GM23338 (cell line): ENCODE data around the gene BTBD16. TPM values are rescaled to one million over a fixed set of nuclear protein-coding genes. Genes with fewer than 3 reads are reported as not detected.

Experiments
- ATAC-seq: fragments of 200-7000 bp; cut with Tn5 transposase; 3 replicates; pipeline ENCODE4 v1.9.1; 2020
- DNase-seq: peaks from one replicate; pipeline ENCODE4 v3.0.0-alpha.2; 2015; ENCODE audit warnings: low spot score
- H2AFZ ChIP-seq: fragments of 200-600 bp; sonication (generic); 2 replicates; pipeline ENCODE4 v1.8.0; 2016; ENCODE audit warnings: antibody characterized with exemption, mild to moderate bottlenecking, moderate library complexity
- H3F3A ChIP-seq: fragments of 200-600 bp; sonication (generic); replicated peaks from 2 replicates; pipeline ENCODE4 v1.8.0; 2017; ENCODE audit warnings: antibody characterized with exemption, mixed run types, low read depth
- H3K27ac ChIP-seq: fragments of 200-600 bp; sonication (generic); 2 replicates; pipeline ENCODE4 v1.6.1; 2016; ENCODE audit warnings: low read depth
- H3K27me3 ChIP-seq: fragments of 200-600 bp; sonication (generic); 2 replicates; pipeline ENCODE4 v1.8.0; 2016; ENCODE audit warnings: mild to moderate bottlenecking, mixed run types, moderate library complexity; ENCODE audit not compliant: insufficient read depth
- H3K36me3 ChIP-seq: fragments of 200-600 bp; sonication (generic); 2 replicates; pipeline ENCODE4 v1.8.0; 2016; ENCODE audit warnings: mild to moderate bottlenecking; ENCODE audit not compliant: insufficient read depth
- H3K4me1 ChIP-seq: fragments of 200-600 bp; sonication (generic); 2 replicates; pipeline ENCODE4 v1.8.0; 2016; ENCODE audit warnings: mild to moderate bottlenecking, moderate library complexity; ENCODE audit not compliant: insufficient read depth
- H3K4me2 ChIP-seq: fragments of 200-600 bp; sonication (generic); 2 replicates; pipeline ENCODE4 v1.7.1; 2017; ENCODE audit warnings: mixed run types
- H3K4me3 ChIP-seq: fragments of 200-600 bp; sonication (generic); 2 replicates; pipeline ENCODE4 v1.6.1; 2016; ENCODE audit warnings: mixed run types
- H3K79me2 ChIP-seq: fragments of 200-600 bp; sonication (generic); replicated peaks from 2 replicates; pipeline ENCODE4 v1.8.0; 2017; ENCODE audit warnings: mild to moderate bottlenecking; ENCODE audit not compliant: insufficient read depth
- H3K9me2 ChIP-seq: fragments of 200-600 bp; sonication (generic); 2 replicates; pipeline ENCODE4 v1.8.0; 2017; ENCODE audit not compliant: insufficient read depth
- H4K20me1 ChIP-seq: fragments of 200-600 bp; sonication (generic); replicated peaks from 2 replicates; pipeline ENCODE4 v1.8.0; 2017; ENCODE audit warnings: mild to moderate bottlenecking; ENCODE audit not compliant: insufficient read depth
- H3K27ac Mint-ChIP-seq: 2 replicates; pipeline ENCODE4 v1.8.0; 2020; ENCODE audit warnings: inconsistent platforms, mild to moderate bottlenecking, moderate library complexity, mixed read lengths
- H3K27me3 Mint-ChIP-seq: 3 replicates; pipeline ENCODE4 v1.8.0; 2022; ENCODE audit warnings: low read depth, mild to moderate bottlenecking, moderate library complexity, mixed read lengths, inconsistent platforms; ENCODE audit not compliant: insufficient read depth, poor library complexity
- H3K36me3 Mint-ChIP-seq: 3 replicates; pipeline ENCODE4 v1.8.0; 2021; ENCODE audit warnings: low read depth, mild to moderate bottlenecking, inconsistent platforms, moderate library complexity, mixed read lengths
- H3K4me1 Mint-ChIP-seq: 3 replicates; pipeline ENCODE4 v1.8.0; 2020; ENCODE audit warnings: mild to moderate bottlenecking, inconsistent platforms, mixed read lengths
- H3K4me3 Mint-ChIP-seq: 3 replicates; pipeline ENCODE4 v1.8.0; 2021; ENCODE audit warnings: moderate library complexity, mild to moderate bottlenecking, inconsistent platforms, mixed read lengths
- H3K9me3 Mint-ChIP-seq: 3 replicates; pipeline ENCODE4 v1.8.0; 2020; ENCODE audit warnings: moderate library complexity, mild to moderate bottlenecking, inconsistent platforms, mixed read lengths
- CREB1 ChIP-seq: fragments of 250-450 bp; sonication (Bioruptor Pico); IDR thresholded peaks from 2 replicates; pipeline ENCODE4 v1.5.0; 2020; ENCODE audit warnings: low read depth, mild to moderate bottlenecking, moderate library complexity
- EZH2 ChIP-seq: fragments of 200-600 bp; sonication (generic); IDR thresholded peaks from one replicate; pipeline ENCODE4 v1.8.0; 2017; ENCODE audit warnings: antibody characterized with exemption, mild to moderate bottlenecking, low read depth; ENCODE audit not compliant: unreplicated experiment
- EZH2phosphoT487 ChIP-seq: fragments of 200-600 bp; sonication (generic); IDR thresholded peaks from one replicate; pipeline ENCODE4 v1.8.1; 2018; ENCODE audit warnings: antibody characterized with exemption; ENCODE audit not compliant: unreplicated experiment
- JUNB ChIP-seq: IDR thresholded peaks from one replicate; pipeline ENCODE4 v1.6.1; 2016; ENCODE audit warnings: antibody characterized with exemption; ENCODE audit not compliant: unreplicated experiment
- NANOG ChIP-seq: IDR thresholded peaks from 2 replicates; pipeline ENCODE4 v1.6.1; 2016; ENCODE audit warnings: antibody characterized with exemption, borderline replicate concordance
- POLR2AphosphoS5 ChIP-seq: IDR thresholded peaks from 2 replicates; pipeline ENCODE4 v1.6.1; 2016; ENCODE audit warnings: antibody characterized with exemption, low read depth
- STAT1 ChIP-seq: IDR thresholded peaks from one replicate; pipeline ENCODE4 v1.6.1; 2016; ENCODE audit warnings: antibody characterized with exemption; ENCODE audit not compliant: unreplicated experiment
- ZNF114 ChIP-seq: fragments of 250-450 bp; sonication (Bioruptor Pico); IDR thresholded peaks from 2 replicates; pipeline ENCODE4 v1.5.0; 2020; ENCODE audit warnings: mild to moderate bottlenecking, moderate library complexity
- ZNF331 ChIP-seq: fragments of 250-450 bp; sonication (Bioruptor Pico); IDR thresholded peaks from 2 replicates; pipeline ENCODE4 v1.5.0; 2020; ENCODE audit warnings: low read depth, mild to moderate bottlenecking, moderate library complexity
- polyA plus RNA-seq: library from polyadenylated mRNA; unstranded; fragments of >200 nt; fragmentation: Nextera tagmentation; extraction: Ambion mirVana; gene quantifications from 2 replicates; pipeline ENCODE4 v1.2.1, GENCODE V29; 2016
- total RNA-seq: library from RNA; depleted of rRNA; stranded (reverse); fragments of >200 nt; shearing (Covaris generic); gene quantifications from 2 replicates; pipeline ENCODE4 v1.2.3, GENCODE V29; 2014
- TF ChIP-seq, protein P1 (sequence below): IDR thresholded peaks from 2 replicates; pipeline ENCODE4 v1.6.1; 2016; ENCODE audit warnings: antibody characterized with exemption
- TF ChIP-seq, protein P2 (sequence below), 2 experiments: fragments of 200-600 bp in 1 of 2; sonication (generic) in 1 of 2; conservative IDR thresholded peaks; 2 replicates each; pipeline versions ENCODE4 v1.5.1 to v1.6.1; 2016 to 2017; ENCODE audit warnings: antibody characterized with exemption in 2 of 2, low read depth in 2 of 2, mild to moderate bottlenecking in 2 of 2, moderate library complexity in 1 of 2
- TF ChIP-seq, protein P3 (sequence below): fragments of 250-450 bp; sonication (Bioruptor Pico); IDR thresholded peaks from 2 replicates; pipeline ENCODE4 v1.5.0; 2020; ENCODE audit warnings: mild to moderate bottlenecking, moderate library complexity

The BTBD16 gene
- total and polyA plus RNA-seq, 2 experiments from 2014 or later = not detected

DNA sequence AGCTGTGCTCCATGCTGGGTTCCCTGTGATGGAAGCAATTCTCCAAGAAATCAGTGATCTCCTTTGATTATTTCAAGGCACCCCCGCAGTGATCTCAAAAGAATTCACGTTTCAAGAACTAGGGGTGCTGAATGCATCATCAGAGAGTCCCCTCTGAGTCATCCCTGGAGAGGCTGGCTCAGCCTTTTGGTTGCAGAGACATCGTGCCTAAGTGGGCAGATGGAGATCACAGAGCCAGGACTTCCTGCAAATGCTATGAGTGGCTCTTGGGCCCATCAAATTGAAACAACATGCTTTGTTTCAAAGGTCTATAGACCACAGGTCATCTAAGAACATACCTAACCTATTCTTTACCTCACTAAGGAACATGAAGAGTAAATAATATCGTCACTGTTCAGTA is 61.9 kb downstream of the BTBD16 start (continued):
- TF ChIP-seq ZNF114 (CRISPR knock-in tag) (no peak), JUNB (no peak), STAT1 (no peak), POLR2AphosphoS5 (no peak)
- TF ChIP-seq, protein P1, sequence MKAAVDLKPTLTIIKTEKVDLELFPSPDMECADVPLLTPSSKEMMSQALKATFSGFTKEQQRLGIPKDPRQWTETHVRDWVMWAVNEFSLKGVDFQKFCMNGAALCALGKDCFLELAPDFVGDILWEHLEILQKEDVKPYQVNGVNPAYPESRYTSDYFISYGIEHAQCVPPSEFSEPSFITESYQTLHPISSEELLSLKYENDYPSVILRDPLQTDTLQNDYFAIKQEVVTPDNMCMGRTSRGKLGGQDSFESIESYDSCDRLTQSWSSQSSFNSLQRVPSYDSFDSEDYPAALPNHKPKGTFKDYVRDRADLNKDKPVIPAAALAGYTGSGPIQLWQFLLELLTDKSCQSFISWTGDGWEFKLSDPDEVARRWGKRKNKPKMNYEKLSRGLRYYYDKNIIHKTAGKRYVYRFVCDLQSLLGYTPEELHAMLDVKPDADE = no peak
- TF ChIP-seq, protein P2, sequence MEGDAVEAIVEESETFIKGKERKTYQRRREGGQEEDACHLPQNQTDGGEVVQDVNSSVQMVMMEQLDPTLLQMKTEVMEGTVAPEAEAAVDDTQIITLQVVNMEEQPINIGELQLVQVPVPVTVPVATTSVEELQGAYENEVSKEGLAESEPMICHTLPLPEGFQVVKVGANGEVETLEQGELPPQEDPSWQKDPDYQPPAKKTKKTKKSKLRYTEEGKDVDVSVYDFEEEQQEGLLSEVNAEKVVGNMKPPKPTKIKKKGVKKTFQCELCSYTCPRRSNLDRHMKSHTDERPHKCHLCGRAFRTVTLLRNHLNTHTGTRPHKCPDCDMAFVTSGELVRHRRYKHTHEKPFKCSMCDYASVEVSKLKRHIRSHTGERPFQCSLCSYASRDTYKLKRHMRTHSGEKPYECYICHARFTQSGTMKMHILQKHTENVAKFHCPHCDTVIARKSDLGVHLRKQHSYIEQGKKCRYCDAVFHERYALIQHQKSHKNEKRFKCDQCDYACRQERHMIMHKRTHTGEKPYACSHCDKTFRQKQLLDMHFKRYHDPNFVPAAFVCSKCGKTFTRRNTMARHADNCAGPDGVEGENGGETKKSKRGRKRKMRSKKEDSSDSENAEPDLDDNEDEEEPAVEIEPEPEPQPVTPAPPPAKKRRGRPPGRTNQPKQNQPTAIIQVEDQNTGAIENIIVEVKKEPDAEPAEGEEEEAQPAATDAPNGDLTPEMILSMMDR (conservative IDR thresholded peaks at IDR 0.05; ENCODE audit: low read depth in 2 of 2) = no peak

DNA sequence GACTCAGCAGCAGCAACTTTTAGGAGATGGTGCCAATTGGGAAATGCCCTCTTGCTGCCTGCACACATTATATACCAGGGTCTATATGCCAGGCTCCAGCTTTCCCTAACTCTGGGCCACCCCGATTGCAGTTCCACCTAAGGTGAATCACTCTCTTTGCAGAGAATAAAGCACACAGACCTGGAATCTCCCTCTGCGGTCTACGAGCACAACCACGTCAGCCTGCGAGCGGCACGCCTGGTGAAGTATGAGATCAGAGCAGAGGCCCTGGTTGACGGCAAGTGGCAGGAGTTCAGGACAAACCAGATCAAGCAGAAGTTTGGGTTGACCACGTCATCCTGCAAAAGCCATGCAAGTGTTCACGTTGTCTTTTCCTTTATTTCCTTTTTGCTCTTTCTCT is 65.2 kb downstream of the BTBD16 start:
- Histone ChIP-seq H3K9me2 (no peaks in the 10 kb centered on the region), H2AFZ (no peak overlapping the region), H3K79me2 (no peaks in the 10 kb centered on the region), H3F3A (0 out of 2 replicates have a peak, but pooled peaks cover 3% of the 10 kb centered on the region), H3K27ac (no peak overlapping the region), H3K4me3 (no peak overlapping the region), H3K27me3 (no peaks in the 10 kb centered on the region), H3K4me1 (no peaks in the 10 kb centered on the region), H3K4me2 (no peak overlapping the region), H4K20me1 (no peaks in the 10 kb centered on the region), H3K36me3 (no peaks in the 10 kb centered on the region)
- Mint-ChIP-seq H3K27me3 (peaks cover 3% of the 10 kb centered on the region), H3K9me3 (no peaks in the 10 kb centered on the region), H3K4me1 (peaks cover 18% of the 10 kb centered on the region), H3K27ac (no peak overlapping the region), H3K4me3 (no peak overlapping the region), H3K36me3 (no peaks in the 10 kb centered on the region)
- DNase-seq (no peak), ATAC-seq (no peak)
- TF ChIP-seq NANOG (no peak), ZNF114 (CRISPR knock-in tag) (no peak), CREB1 (CRISPR knock-in tag) (no peak), ZNF331 (no peak), EZH2phosphoT487 (no peak), EZH2 (no peak), STAT1 (no peak), POLR2AphosphoS5 (no peak), JUNB (no peak)
- TF ChIP-seq, protein P2 (conservative IDR thresholded peaks at IDR 0.05; ENCODE audit: low read depth in 2 of 2) = no peak
- TF ChIP-seq, protein P3, sequence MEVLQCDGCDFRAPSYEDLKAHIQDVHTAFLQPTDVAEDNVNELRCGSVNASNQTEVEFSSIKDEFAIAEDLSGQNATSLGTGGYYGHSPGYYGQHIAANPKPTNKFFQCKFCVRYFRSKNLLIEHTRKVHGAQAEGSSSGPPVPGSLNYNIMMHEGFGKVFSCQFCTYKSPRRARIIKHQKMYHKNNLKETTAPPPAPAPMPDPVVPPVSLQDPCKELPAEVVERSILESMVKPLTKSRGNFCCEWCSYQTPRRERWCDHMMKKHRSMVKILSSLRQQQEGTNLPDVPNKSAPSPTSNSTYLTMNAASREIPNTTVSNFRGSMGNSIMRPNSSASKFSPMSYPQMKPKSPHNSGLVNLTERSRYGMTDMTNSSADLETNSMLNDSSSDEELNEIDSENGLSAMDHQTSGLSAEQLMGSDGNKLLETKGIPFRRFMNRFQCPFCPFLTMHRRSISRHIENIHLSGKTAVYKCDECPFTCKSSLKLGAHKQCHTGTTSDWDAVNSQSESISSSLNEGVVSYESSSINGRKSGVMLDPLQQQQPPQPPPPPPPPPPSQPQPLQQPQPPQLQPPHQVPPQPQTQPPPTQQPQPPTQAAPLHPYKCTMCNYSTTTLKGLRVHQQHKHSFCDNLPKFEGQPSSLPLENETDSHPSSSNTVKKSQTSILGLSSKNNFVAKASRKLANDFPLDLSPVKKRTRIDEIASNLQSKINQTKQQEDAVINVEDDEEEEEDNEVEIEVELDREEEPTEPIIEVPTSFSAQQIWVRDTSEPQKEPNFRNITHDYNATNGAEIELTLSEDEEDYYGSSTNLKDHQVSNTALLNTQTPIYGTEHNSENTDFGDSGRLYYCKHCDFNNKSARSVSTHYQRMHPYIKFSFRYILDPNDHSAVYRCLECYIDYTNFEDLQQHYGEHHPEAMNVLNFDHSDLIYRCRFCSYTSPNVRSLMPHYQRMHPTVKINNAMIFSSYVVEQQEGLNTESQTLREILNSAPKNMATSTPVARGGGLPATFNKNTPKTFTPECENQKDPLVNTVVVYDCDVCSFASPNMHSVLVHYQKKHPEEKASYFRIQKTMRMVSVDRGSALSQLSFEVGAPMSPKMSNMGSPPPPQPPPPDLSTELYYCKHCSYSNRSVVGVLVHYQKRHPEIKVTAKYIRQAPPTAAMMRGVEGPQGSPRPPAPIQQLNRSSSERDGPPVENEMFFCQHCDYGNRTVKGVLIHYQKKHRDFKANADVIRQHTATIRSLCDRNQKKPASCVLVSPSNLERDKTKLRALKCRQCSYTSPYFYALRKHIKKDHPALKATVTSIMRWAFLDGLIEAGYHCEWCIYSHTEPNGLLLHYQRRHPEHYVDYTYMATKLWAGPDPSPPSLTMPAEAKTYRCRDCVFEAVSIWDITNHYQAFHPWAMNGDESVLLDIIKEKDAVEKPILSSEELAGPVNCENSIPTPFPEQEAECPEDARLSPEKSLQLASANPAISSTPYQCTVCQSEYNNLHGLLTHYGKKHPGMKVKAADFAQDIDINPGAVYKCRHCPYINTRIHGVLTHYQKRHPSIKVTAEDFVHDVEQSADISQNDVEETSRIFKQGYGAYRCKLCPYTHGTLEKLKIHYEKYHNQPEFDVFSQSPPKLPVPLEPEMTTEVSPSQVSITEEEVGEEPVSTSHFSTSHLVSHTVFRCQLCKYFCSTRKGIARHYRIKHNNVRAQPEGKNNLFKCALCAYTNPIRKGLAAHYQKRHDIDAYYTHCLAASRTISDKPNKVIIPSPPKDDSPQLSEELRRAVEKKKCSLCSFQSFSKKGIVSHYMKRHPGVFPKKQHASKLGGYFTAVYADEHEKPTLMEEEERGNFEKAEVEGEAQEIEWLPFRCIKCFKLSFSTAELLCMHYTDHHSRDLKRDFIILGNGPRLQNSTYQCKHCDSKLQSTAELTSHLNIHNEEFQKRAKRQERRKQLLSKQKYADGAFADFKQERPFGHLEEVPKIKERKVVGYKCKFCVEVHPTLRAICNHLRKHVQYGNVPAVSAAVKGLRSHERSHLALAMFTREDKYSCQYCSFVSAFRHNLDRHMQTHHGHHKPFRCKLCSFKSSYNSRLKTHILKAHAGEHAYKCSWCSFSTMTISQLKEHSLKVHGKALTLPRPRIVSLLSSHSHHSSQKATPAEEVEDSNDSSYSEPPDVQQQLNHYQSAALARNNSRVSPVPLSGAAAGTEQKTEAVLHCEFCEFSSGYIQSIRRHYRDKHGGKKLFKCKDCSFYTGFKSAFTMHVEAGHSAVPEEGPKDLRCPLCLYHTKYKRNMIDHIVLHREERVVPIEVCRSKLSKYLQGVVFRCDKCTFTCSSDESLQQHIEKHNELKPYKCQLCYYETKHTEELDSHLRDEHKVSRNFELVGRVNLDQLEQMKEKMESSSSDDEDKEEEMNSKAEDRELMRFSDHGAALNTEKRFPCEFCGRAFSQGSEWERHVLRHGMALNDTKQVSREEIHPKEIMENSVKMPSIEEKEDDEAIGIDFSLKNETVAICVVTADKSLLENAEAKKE (CRISPR knock-in tag) = no peak
- TF ChIP-seq, protein P1 = no peak
